ENCODE measurements around the gene LIN7B. TPM values are rescaled to one million over a fixed set of nuclear protein-coding genes. Genes with fewer than 3 reads are reported as not detected.

The LIN7B gene
- total and polyA plus RNA-seq, 2 of the 13 experiments (the other 11 are each of a cell fraction or from before 2014, with no cell fraction given), result 5.3 to 7.6 TPM

DNA sequence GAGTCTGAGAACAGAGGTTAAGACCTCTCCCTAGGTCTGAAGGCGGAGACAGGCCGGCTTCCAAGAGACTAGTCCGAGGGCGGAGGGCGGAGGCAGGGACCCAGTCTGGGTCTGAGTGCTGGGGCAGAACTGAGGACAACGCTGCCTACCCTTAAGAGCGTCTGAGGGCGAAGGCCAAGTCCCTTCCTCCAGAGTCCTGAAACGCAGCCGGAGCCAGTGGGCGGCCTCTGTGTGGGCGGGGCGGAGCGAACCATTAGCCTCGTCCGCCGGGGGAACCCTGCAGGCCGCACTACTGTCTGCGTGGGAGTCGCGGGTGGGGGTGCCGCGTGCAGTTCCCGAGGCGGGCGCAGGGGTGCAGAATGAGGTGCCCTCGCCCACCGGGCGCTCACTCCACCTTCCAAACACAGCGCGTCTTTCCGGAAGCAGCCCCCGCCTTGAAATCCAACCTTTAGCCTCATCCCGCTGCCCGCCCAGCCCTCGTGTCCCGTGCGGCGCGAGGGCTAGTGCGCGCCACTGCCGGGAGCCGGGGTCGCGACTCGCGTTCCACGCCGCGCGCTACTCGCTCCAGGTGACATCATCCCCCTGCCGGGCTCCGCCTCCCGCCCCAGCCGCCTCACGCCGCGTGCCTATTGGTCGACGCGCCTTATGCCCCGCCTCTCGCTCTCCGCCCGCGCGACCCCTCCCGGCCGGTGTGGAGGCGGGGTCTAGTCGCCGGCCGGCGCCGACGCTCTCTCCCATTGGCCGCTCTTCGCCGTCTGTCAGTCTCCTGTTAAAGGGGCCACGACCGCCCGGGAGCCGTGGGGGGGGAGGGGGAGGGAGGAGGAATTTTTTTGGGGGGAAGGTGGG, 4.6 kb downstream of the LIN7B start, which contains the start of gene C19orf73 (continued):
- TF ChIP-seq ZNF292 (CRISPR knock-in tag; IDR thresholded peaks at IDR 0.05; ENCODE audit: borderline replicate concordance, low read depth) (no peak), ZNF724P (CRISPR knock-in tag; IDR thresholded peaks at IDR 0.05; ENCODE audit: borderline replicate concordance) (no peak), ZNF788 (CRISPR knock-in tag; IDR thresholded peaks at IDR 0.05; ENCODE audit: borderline replicate concordance) (peak; percentile 56; the same call in 1 of the 2 replicates), ZNF235 (CRISPR knock-in tag; IDR thresholded peaks at IDR 0.05; ENCODE audit: borderline replicate concordance) (no peak), ZSCAN20 (CRISPR knock-in tag; IDR thresholded peaks at IDR 0.05; ENCODE audit: borderline replicate concordance) (peak; percentile 82; the same call in 1 of the 2 replicates), ZNF770 (CRISPR knock-in tag; IDR thresholded peaks at IDR 0.05) (0 out of 2 replicates have a peak, but pooled peaks have one; percentile 41), KAT7 (CRISPR knock-in tag; IDR thresholded peaks at IDR 0.05; ENCODE audit: borderline replicate concordance) (0 out of 2 replicates have a peak, but pooled peaks have one; percentile 44), ZNF816 (CRISPR knock-in tag; IDR thresholded peaks at IDR 0.05; ENCODE audit: borderline replicate concordance) (peak; percentile 47; the same call in 1 of the 2 replicates), GABPA (IDR thresholded peaks at IDR 0.05; ENCODE audit: low read depth, low read length) (no peak), GABPA (CRISPR knock-in tag; IDR thresholded peaks at IDR 0.05; ENCODE audit: low read depth) (no peak), NFKB2 (CRISPR knock-in tag; IDR thresholded peaks at IDR 0.05; ENCODE audit: borderline replicate concordance) (peak; percentile 88; the same call in 1 of the 2 replicates), ZNF839 (CRISPR knock-in tag; IDR thresholded peaks at IDR 0.05; ENCODE audit: borderline replicate concordance) (no peak), XBP1 (CRISPR knock-in tag; IDR thresholded peaks at IDR 0.05) (no peak), ZNF773 (CRISPR knock-in tag; IDR thresholded peaks at IDR 0.05; ENCODE audit: borderline replicate concordance) (no peak; the same call in 1 of the 2 replicates), HOXA3 (CRISPR knock-in tag; IDR thresholded peaks at IDR 0.05) (peak; percentile 82), ZSCAN9 (CRISPR knock-in tag; IDR thresholded peaks at IDR 0.05; ENCODE audit: borderline replicate concordance) (no peak)
- TF ChIP-seq, protein P1, sequence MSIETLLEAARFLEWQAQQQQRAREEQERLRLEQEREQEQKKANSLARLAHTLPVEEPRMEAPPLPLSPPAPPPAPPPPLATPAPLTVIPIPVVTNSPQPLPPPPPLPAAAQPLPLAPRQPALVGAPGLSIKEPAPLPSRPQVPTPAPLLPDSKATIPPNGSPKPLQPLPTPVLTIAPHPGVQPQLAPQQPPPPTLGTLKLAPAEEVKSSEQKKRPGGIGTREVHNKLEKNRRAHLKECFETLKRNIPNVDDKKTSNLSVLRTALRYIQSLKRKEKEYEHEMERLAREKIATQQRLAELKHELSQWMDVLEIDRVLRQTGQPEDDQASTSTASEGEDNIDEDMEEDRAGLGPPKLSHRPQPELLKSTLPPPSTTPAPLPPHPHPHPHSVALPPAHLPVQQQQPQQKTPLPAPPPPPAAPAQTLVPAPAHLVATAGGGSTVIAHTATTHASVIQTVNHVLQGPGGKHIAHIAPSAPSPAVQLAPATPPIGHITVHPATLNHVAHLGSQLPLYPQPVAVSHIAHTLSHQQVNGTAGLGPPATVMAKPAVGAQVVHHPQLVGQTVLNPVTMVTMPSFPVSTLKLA (IDR thresholded peaks at IDR 0.05), result peak; percentile 39; the same call in 1 of the 2 replicates
- TF ChIP-seq, protein P2, sequence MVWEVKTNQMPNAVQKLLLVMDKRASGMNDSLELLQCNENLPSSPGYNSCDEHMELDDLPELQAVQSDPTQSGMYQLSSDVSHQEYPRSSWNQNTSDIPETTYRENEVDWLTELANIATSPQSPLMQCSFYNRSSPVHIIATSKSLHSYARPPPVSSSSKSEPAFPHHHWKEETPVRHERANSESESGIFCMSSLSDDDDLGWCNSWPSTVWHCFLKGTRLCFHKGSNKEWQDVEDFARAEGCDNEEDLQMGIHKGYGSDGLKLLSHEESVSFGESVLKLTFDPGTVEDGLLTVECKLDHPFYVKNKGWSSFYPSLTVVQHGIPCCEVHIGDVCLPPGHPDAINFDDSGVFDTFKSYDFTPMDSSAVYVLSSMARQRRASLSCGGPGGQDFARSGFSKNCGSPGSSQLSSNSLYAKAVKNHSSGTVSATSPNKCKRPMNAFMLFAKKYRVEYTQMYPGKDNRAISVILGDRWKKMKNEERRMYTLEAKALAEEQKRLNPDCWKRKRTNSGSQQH (CRISPR knock-in tag; IDR thresholded peaks at IDR 0.05; ENCODE audit: low read depth), result no peak
- TF ChIP-seq, protein P3, sequence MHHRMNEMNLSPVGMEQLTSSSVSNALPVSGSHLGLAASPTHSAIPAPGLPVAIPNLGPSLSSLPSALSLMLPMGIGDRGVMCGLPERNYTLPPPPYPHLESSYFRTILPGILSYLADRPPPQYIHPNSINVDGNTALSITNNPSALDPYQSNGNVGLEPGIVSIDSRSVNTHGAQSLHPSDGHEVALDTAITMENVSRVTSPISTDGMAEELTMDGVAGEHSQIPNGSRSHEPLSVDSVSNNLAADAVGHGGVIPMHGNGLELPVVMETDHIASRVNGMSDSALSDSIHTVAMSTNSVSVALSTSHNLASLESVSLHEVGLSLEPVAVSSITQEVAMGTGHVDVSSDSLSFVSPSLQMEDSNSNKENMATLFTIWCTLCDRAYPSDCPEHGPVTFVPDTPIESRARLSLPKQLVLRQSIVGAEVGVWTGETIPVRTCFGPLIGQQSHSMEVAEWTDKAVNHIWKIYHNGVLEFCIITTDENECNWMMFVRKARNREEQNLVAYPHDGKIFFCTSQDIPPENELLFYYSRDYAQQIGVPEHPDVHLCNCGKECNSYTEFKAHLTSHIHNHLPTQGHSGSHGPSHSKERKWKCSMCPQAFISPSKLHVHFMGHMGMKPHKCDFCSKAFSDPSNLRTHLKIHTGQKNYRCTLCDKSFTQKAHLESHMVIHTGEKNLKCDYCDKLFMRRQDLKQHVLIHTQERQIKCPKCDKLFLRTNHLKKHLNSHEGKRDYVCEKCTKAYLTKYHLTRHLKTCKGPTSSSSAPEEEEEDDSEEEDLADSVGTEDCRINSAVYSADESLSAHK (CRISPR knock-in tag; IDR thresholded peaks at IDR 0.05; ENCODE audit: borderline replicate concordance), result no peak

Data from HepG2 (cell line).